ENCODE results near the gene LPGAT1.
"Not testable (repeated sequence)": the region's sequence is repeated elsewhere in the genome, so short reads cannot be mapped to it uniquely, and the experiment has no call there.

Gene LPGAT1

GRCh38 chr1:211830328-211831142 is at the start of gene LPGAT1:
LPGAT1 (minus strand) TSS chr1:211830763; CDS start chr1:211829296, 1,467 bp downstream.
- DNase-seq = peak; percentile 59 to 69

- no peak for DNase-seq
Observed at GRCh38 chr1:211879475-211879874, 48.9 kb upstream of the LPGAT1 start.

- DNase-seq = no peak
Observed at GRCh38 chr1:211876851-211877590, 46.5 kb upstream of the LPGAT1 start.

- DNase-seq = no peak
Observed at GRCh38 chr1:211875541-211875940, 45.0 kb upstream of the LPGAT1 start.

- no peak for DNase-seq
Observed at GRCh38 chr1:211874521-211875347, 44.2 kb upstream of the LPGAT1 start.

GRCh38 chr1:211873731-211874130 is 43.2 kb upstream of the LPGAT1 start:
- not testable (repeated sequence) for DNase-seq

GRCh38 chr1:211870156-211870555 is 39.6 kb upstream of the LPGAT1 start:
- no peak for DNase-seq

GRCh38 chr1:211865180-211865579 is 34.6 kb upstream of the LPGAT1 start:
- no peak for DNase-seq

- DNase-seq = no peak
Observed at GRCh38 chr1:211859405-211859804, 28.8 kb upstream of the LPGAT1 start.

GRCh38 chr1:211851174-211851573 is 20.6 kb upstream of the LPGAT1 start:
- DNase-seq = no peak

- no peak for DNase-seq
Observed at GRCh38 chr1:211843507-211844298, 13.1 kb upstream of the LPGAT1 start.

GRCh38 chr1:211843018-211843417 is 12.5 kb upstream of the LPGAT1 start:
- DNase-seq = no peak

- DNase-seq = no peak
Observed at GRCh38 chr1:211842518-211842917, 12.0 kb upstream of the LPGAT1 start.

GRCh38 chr1:211839106-211839505 is 8.5 kb upstream of the LPGAT1 start:
- no peak for DNase-seq

GRCh38 chr1:211833174-211833820 is 2.7 kb upstream of the LPGAT1 start:
- DNase-seq = no peak

GRCh38 chr1:211832661-211833060 is 2.1 kb upstream of the LPGAT1 start:
- no peak for DNase-seq

GRCh38 chr1:211831558-211832323 is 1.2 kb upstream of the LPGAT1 start:
- DNase-seq = no peak

- DNase-seq = peak in 1 of 2 donors; percentile 9
Observed at GRCh38 chr1:211830055-211830327, 572 bp downstream of the LPGAT1 start.

GRCh38 chr1:211829343-211830054 is 1.1 kb downstream of the LPGAT1 start:
- DNase-seq = no peak

- no peak for DNase-seq
Observed at GRCh38 chr1:211828584-211829342, 1.8 kb downstream of the LPGAT1 start.

Data from stimulated activated CD4-positive, alpha-beta T cell treated with anti-CD3 and anti-CD28 coated beads, Interleukin-2, amount 100 ng/mL, for 48 hours (primary cell).